SKM-1 treated with dmso at 0.1 percent for 144 hours (cell line): ENCODE data around the gene ABCC1.

Experiments used
- DNase-seq: peaks from one replicate; lab custom pipeline; 2025; ENCODE audit not compliant: unreplicated experiment; lab: John Stamatoyannopoulos, UW

ABCC1 gene

GRCh38 chr16:16038950-16039349, 89.5 kb downstream of the ABCC1 start:
- DNase-seq, result peak; percentile 71

GRCh38 chr16:16041196-16041892, 91.9 kb downstream of the ABCC1 start:
- DNase-seq, result no peak

GRCh38 chr16:16042076-16042475, 92.7 kb downstream of the ABCC1 start:
- DNase-seq, result no peak

- DNase-seq, result no peak
Measured at GRCh38 chr16:16045296-16045695, 95.9 kb downstream of the ABCC1 start.

GRCh38 chr16:16045879-16046278, 96.5 kb downstream of the ABCC1 start:
- no peak for DNase-seq

GRCh38 chr16:16047761-16048160, 98.3 kb downstream of the ABCC1 start:
- DNase-seq, result no peak

- no peak for DNase-seq
Measured at GRCh38 chr16:16048904-16049582, 99.6 kb downstream of the ABCC1 start.

GRCh38 chr16:16050106-16050505, 100.7 kb downstream of the ABCC1 start:
- DNase-seq, result no peak

GRCh38 chr16:16051132-16051531, 101.7 kb downstream of the ABCC1 start:
- no peak for DNase-seq

- no peak for DNase-seq
Measured at GRCh38 chr16:16052916-16053315, 103.5 kb downstream of the ABCC1 start.

GRCh38 chr16:16057102-16057501, 107.7 kb downstream of the ABCC1 start:
- DNase-seq, result no peak

- no peak for DNase-seq
Measured at GRCh38 chr16:16059160-16059559, 109.7 kb downstream of the ABCC1 start.

GRCh38 chr16:16059895-16060590, 110.6 kb downstream of the ABCC1 start:
- DNase-seq, result no peak

GRCh38 chr16:16062023-16062937, 112.9 kb downstream of the ABCC1 start:
- DNase-seq, result peak; percentile 81

GRCh38 chr16:16063683-16064082, 114.3 kb downstream of the ABCC1 start:
- DNase-seq, result peak; percentile 20

- no peak for DNase-seq
Measured at GRCh38 chr16:16064874-16065384, 115.5 kb downstream of the ABCC1 start.

- DNase-seq, result no peak
Measured at GRCh38 chr16:16067127-16067526, 117.7 kb downstream of the ABCC1 start.

- DNase-seq, result no peak
Measured at GRCh38 chr16:16071631-16072244, 122.3 kb downstream of the ABCC1 start.

- no peak for DNase-seq
Measured at GRCh38 chr16:16073001-16073545, 123.7 kb downstream of the ABCC1 start.
